ENCODE results near the gene TTC13.

- no peak for TF ChIP-seq POLR2A (IDR thresholded peaks at IDR 0.05)
- no peak for TF ChIP-seq CTCF (IDR thresholded peaks at IDR 0.05)
- no peak for TF ChIP-seq POLR2AphosphoS5 (IDR thresholded peaks at IDR 0.05)
Observed at GRCh38 chr1:230943048-230943593, 35.5 kb downstream of the TTC13 start.

All from breast epithelium (tissue), 3 donors.